Endothelial cell (in vitro differentiated cells): ENCODE results near the gene USP15. TPM values are rescaled to one million over a fixed set of nuclear protein-coding genes. Genes with fewer than 3 reads are reported as not detected.
"Not testable (repeated sequence)": the region's sequence is repeated elsewhere in the genome, so short reads cannot be mapped to it uniquely, and the experiment has no call there.

Experiments used
- DNase-seq: peaks from one replicate; pipeline ENCODE4 v3.0.0; 2021; ENCODE audit warnings: low spot score
- H3K27ac Mint-ChIP-seq: one replicate; pipeline ENCODE4 v1.8.0; 2021; ENCODE audit warnings: mixed read lengths, inconsistent platforms; ENCODE audit not compliant: unreplicated experiment
- H3K27me3 Mint-ChIP-seq: one replicate; pipeline ENCODE4 v1.8.0; 2021; ENCODE audit warnings: mild to moderate bottlenecking, moderate library complexity, mixed read lengths, inconsistent platforms; ENCODE audit not compliant: unreplicated experiment
- H3K36me3 Mint-ChIP-seq: one replicate; pipeline ENCODE4 v1.8.0; 2021; ENCODE audit warnings: mild to moderate bottlenecking, low read depth, mixed read lengths, inconsistent platforms; ENCODE audit not compliant: unreplicated experiment
- H3K4me1 Mint-ChIP-seq: one replicate; pipeline ENCODE4 v1.8.0; 2021; ENCODE audit warnings: mild to moderate bottlenecking, mixed read lengths, inconsistent platforms; ENCODE audit not compliant: unreplicated experiment
- H3K4me3 Mint-ChIP-seq: one replicate; pipeline ENCODE4 v1.8.0; 2021; ENCODE audit warnings: mild to moderate bottlenecking, mixed read lengths, inconsistent platforms; ENCODE audit not compliant: unreplicated experiment
- H3K9me3 Mint-ChIP-seq: one replicate; pipeline ENCODE4 v1.8.0; 2021; ENCODE audit warnings: mixed read lengths, inconsistent platforms; ENCODE audit not compliant: unreplicated experiment
- CTCF ChIP-seq: fragments of 200-600 bp; sonication (generic); IDR thresholded peaks from one replicate; pipeline ENCODE4 v1.5.0; 2021; ENCODE audit warnings: antibody characterized with exemption; ENCODE audit not compliant: unreplicated experiment
- total RNA-seq: library from RNA; stranded (reverse); fragmentation: NEBNext Ultra II Directional; extraction: Animal tissue kit (Norgen Biotek cat#: 25700); gene quantifications from one replicate; pipeline ENCODE4 v1.2.1, GENCODE V29; 2021; ENCODE audit not compliant: unreplicated experiment

Gene USP15
- total RNA-seq, 1 donor from 2014 or later, result 98.2 TPM

GRCh38 chr12:62436164-62436503, 175.9 kb downstream of the USP15 start:
- Mint-ChIP-seq H3K9me3 (no peaks in the 10 kb centered on the region), H3K4me3 (no peak overlapping the region), H3K36me3 (peaks cover 3% of the 10 kb centered on the region), H3K27me3 (peaks cover 4% of the 10 kb centered on the region), H3K4me1 (peaks cover 6% of the 10 kb centered on the region), H3K27ac (no peak overlapping the region)
- no peak for TF ChIP-seq CTCF
- no peak for DNase-seq

- H3K36me3 Mint-ChIP-seq, result peaks cover 6% of the 10 kb centered on the region
- peaks cover 6% of the 10 kb centered on the region for H3K4me1 Mint-ChIP-seq
- no peak overlapping the region for H3K27ac Mint-ChIP-seq
- H3K27me3 Mint-ChIP-seq, result peaks cover 4% of the 10 kb centered on the region
- DNase-seq, result peak; percentile 64
- no peaks in the 10 kb centered on the region for H3K9me3 Mint-ChIP-seq
- no peak overlapping the region for H3K4me3 Mint-ChIP-seq
- peak; percentile 82 for TF ChIP-seq CTCF
Measured at GRCh38 chr12:62438098-62438692, 178.0 kb downstream of the USP15 start.

GRCh38 chr12:62446754-62447452, 186.7 kb downstream of the USP15 start:
- Mint-ChIP-seq H3K27ac (no peak overlapping the region), H3K4me1 (no peaks in the 10 kb centered on the region), H3K9me3 (no peaks in the 10 kb centered on the region), H3K27me3 (no peaks in the 10 kb centered on the region), H3K4me3 (no peak overlapping the region), H3K36me3 (peaks cover 4% of the 10 kb centered on the region)
- DNase-seq, result no peak
- TF ChIP-seq CTCF, result no peak

GRCh38 chr12:62448436-62448835, 188.2 kb downstream of the USP15 start:
- no peak overlapping the region for H3K27ac Mint-ChIP-seq
- H3K4me1 Mint-ChIP-seq, result no peaks in the 10 kb centered on the region
- DNase-seq, result no peak
- TF ChIP-seq CTCF, result no peak
- H3K27me3 Mint-ChIP-seq, result no peaks in the 10 kb centered on the region
- H3K4me3 Mint-ChIP-seq, result no peak overlapping the region
- H3K36me3 Mint-ChIP-seq, result no peaks in the 10 kb centered on the region
- H3K9me3 Mint-ChIP-seq, result no peaks in the 10 kb centered on the region

- not testable (repeated sequence) for H3K9me3 Mint-ChIP-seq, H3K27ac Mint-ChIP-seq, H3K27me3 Mint-ChIP-seq, DNase-seq, H3K36me3 Mint-ChIP-seq, H3K4me1 Mint-ChIP-seq, H3K4me3 Mint-ChIP-seq
Measured at GRCh38 chr12:62455429-62455828, 195.2 kb downstream of the USP15 start.
